K562 (cell line): ENCODE data around the gene TOPORS. TPM values are rescaled to one million over a fixed set of nuclear protein-coding genes. Genes with fewer than 3 reads are reported as not detected.

Source experiments
- CHCHD3 ChIP-seq: fragments of 250-450 bp; sonication (Bioruptor Pico); IDR thresholded peaks from 2 replicates; pipeline ENCODE4 v2.1.2; 2022; ENCODE audit warnings: mild to moderate bottlenecking
- CREM ChIP-seq: IDR thresholded peaks from 2 replicates; pipeline ENCODE4 v1.6.1; 2014; ENCODE audit warnings: antibody characterized with exemption, low read depth
- FOXJ3 ChIP-seq: sonication (generic); formaldehyde crosslinking; IDR thresholded peaks from 2 replicates; pipeline ENCODE4 v1.4.0; 2020; ENCODE audit warnings: mild to moderate bottlenecking, missing genetic modification reagents
- FOXO4 ChIP-seq: fragments of 450-650 bp; formaldehyde crosslinking; IDR thresholded peaks from 2 replicates; pipeline ENCODE4 v1.4.0; 2020; ENCODE audit warnings: mild to moderate bottlenecking, moderate library complexity
- MEIS2 ChIP-seq: fragments of 450-650 bp; IDR thresholded peaks from 2 replicates; pipeline ENCODE4 v1.6.1; 2014; ENCODE audit warnings: mild to moderate bottlenecking; ENCODE audit not compliant: partially characterized antibody
- MTF1 ChIP-seq: fragments of 250-450 bp; sonication (Bioruptor Pico); IDR thresholded peaks from 2 replicates; pipeline ENCODE4 v1.9.0; 2021; ENCODE audit warnings: moderate library complexity, mild to moderate bottlenecking, inconsistent platforms, borderline replicate concordance
- NFRKB ChIP-seq: fragments of 450-650 bp; IDR thresholded peaks from 2 replicates; pipeline ENCODE4 v1.6.1; 2016; ENCODE audit warnings: low read depth
- PHF21A ChIP-seq: fragments of 450-650 bp; IDR thresholded peaks from 2 replicates; pipeline ENCODE4 v1.6.1; 2017; ENCODE audit warnings: low read depth, borderline replicate concordance
- SAFB ChIP-seq: fragments of 200-400 bp; formaldehyde crosslinking; IDR thresholded peaks from 2 replicates; pipeline ENCODE4 v1.6.1; 2017; ENCODE audit warnings: low read depth, low read length, borderline replicate concordance
- TCF7 ChIP-seq: sonication (generic); IDR thresholded peaks from 2 replicates; pipeline ENCODE4 v1.6.1; 2016; ENCODE audit warnings: antibody characterized with exemption, borderline replicate concordance
- ZNF316 ChIP-seq: fragments of 450-650 bp; IDR thresholded peaks from 2 replicates; pipeline ENCODE4 v1.6.1; 2016
- ZNF384 ChIP-seq: IDR thresholded peaks from 2 replicates; pipeline ENCODE4 v1.6.1; 2012; ENCODE audit warnings: low read depth, low read length, improper control_type of control experiment
- ZNF431 ChIP-seq: sonication (generic); formaldehyde crosslinking; IDR thresholded peaks from 2 replicates; pipeline ENCODE4 v1.8.0; 2022; ENCODE audit warnings: mild to moderate bottlenecking, missing genetic modification reagents
- polyA plus RNA-seq, 8 experiments: library from polyadenylated mRNA; depleted of rRNA in 4 of 8; stranded (reverse) in 5 of 8; unstranded in 3 of 8; fragments of >200 nt; fragmentation: Nextera tagmentation in 2 of 8; fragmentation: Illumina TruSeq in 1 of 8; extraction: Ambion mirVana in 2 of 8; extraction: Trizol in 1 of 8; gene quantifications; 2 replicates each; pipeline versions ENCODE4 v1.2.1 to v1.2.3, GENCODE V29; 2011 to 2014; ENCODE audit warnings: inconsistent platforms in 1 of 8, missing spikeins in 1 of 8
- total RNA-seq, 7 experiments: library from RNA; depleted of rRNA in 6 of 7; stranded (reverse); fragments of >200 nt in 6 of 7; fragmentation: Illumina TruSeq in 2 of 7; extraction: Trizol in 2 of 7; gene quantifications; 2 replicates each; pipeline versions ENCODE4 v1.2.1 to v1.2.3, GENCODE V29; 2011 to 2021; ENCODE audit warnings: low replicate concordance in 1 of 7
- TF ChIP-seq, protein P1 (sequence below), 2 experiments: fragments of 450-650 bp in 1 of 2; sonication (generic) in 1 of 2; formaldehyde crosslinking in 1 of 2; IDR thresholded peaks; 2 replicates each; pipeline versions ENCODE4 v1.7.1 to v1.9.0; 2016 to 2022; ENCODE audit warnings: inconsistent platforms in 1 of 2, mild to moderate bottlenecking in 1 of 2, missing genetic modification reagents in 1 of 2
- TF ChIP-seq, protein P2 (sequence below): fragments of 450-650 bp; IDR thresholded peaks from 2 replicates; pipeline ENCODE4 v1.6.1; 2018; ENCODE audit warnings: mild to moderate bottlenecking, low read depth; ENCODE audit not compliant: partially characterized antibody
- TF ChIP-seq, protein P3 (sequence below): fragments of 250-450 bp; sonication (Bioruptor Pico); IDR thresholded peaks from 2 replicates; pipeline ENCODE4 v1.6.1; 2021; ENCODE audit warnings: mild to moderate bottlenecking

The TOPORS gene
- total and polyA plus RNA-seq, 9 of the 15 experiments (the other 6 are each of a cell fraction or from before 2014, with no cell fraction given): 4.3 to 19.6 (median 9.9) TPM

DNA sequence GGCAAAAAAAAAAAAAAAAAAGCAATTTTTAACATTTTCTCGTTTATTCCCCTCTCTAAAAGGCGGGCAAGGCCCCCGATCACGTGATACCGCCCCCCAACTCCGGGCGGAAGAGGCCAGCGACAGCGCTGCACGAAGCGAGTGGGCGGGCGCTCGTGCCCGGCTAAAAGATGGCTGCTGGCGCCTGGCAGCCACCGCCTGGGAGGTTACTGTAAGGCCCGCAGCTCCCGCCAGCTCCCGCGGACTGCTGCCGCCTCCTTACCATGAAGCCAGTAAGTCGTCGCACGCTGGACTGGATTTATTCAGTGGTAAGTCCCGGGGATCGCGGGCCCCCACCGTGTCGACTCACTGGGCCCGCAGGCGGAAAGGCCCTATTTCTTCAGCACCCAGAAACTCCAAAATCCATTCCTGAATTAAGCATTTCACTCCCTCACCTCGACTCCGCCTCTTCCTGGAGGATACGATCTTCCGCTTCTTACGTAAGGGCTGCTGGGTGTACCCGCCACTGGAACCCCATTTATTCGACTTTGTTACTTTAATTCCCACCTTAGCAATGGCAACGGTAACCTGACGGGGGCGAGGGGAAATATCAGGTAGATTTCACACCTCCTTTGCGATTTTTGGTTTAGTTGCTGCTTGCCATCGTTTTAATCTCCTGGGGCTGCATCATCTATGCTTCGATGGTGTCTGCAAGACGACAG is at the start of gene TOPORS, which contains the start of gene SMIM27 (continued):
- TF ChIP-seq, protein P1, sequence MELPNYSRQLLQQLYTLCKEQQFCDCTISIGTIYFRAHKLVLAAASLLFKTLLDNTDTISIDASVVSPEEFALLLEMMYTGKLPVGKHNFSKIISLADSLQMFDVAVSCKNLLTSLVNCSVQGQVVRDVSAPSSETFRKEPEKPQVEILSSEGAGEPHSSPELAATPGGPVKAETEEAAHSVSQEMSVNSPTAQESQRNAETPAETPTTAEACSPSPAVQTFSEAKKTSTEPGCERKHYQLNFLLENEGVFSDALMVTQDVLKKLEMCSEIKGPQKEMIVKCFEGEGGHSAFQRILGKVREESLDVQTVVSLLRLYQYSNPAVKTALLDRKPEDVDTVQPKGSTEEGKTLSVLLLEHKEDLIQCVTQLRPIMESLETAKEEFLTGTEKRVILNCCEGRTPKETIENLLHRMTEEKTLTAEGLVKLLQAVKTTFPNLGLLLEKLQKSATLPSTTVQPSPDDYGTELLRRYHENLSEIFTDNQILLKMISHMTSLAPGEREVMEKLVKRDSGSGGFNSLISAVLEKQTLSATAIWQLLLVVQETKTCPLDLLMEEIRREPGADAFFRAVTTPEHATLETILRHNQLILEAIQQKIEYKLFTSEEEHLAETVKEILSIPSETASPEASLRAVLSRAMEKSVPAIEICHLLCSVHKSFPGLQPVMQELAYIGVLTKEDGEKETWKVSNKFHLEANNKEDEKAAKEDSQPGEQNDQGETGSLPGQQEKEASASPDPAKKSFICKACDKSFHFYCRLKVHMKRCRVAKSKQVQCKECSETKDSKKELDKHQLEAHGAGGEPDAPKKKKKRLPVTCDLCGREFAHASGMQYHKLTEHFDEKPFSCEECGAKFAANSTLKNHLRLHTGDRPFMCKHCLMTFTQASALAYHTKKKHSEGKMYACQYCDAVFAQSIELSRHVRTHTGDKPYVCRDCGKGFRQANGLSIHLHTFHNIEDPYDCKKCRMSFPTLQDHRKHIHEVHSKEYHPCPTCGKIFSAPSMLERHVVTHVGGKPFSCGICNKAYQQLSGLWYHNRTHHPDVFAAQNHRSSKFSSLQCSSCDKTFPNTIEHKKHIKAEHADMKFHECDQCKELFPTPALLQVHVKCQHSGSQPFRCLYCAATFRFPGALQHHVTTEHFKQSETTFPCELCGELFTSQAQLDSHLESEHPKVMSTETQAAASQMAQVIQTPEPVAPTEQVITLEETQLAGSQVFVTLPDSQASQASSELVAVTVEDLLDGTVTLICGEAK (IDR thresholded peaks at IDR 0.05): peak; percentile 72
- TF ChIP-seq, protein P1 (CRISPR knock-in tag; IDR thresholded peaks at IDR 0.05): no peak
- no peak for TF ChIP-seq MTF1
- TF ChIP-seq, protein P2, sequence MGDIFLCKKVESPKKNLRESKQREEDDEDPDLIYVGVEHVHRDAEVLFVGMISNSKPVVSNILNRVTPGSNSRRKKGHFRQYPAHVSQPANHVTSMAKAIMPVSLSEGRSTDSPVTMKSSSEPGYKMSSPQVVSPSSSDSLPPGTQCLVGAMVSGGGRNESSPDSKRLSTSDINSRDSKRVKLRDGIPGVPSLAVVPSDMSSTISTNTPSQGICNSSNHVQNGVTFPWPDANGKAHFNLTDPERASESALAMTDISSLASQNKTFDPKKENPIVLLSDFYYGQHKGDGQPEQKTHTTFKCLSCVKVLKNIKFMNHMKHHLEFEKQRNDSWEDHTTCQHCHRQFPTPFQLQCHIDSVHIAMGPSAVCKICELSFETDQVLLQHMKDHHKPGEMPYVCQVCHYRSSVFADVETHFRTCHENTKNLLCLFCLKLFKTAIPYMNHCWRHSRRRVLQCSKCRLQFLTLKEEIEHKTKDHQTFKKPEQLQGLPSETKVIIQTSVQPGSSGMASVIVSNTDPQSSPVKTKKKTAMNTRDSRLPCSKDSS: no peak
- TF ChIP-seq ZNF316: 0 out of 2 replicates have a peak, but pooled peaks have one; percentile 15
- TF ChIP-seq ZNF384: no peak
- TF ChIP-seq FOXO4: no peak
- no peak for TF ChIP-seq FOXJ3 (CRISPR knock-in tag)
- no peak for TF ChIP-seq ZNF431 (CRISPR knock-in tag)
- peak; percentile 32; the same call in 1 of the 2 replicates for TF ChIP-seq CREM
- TF ChIP-seq PHF21A: no peak
- TF ChIP-seq, protein P3, sequence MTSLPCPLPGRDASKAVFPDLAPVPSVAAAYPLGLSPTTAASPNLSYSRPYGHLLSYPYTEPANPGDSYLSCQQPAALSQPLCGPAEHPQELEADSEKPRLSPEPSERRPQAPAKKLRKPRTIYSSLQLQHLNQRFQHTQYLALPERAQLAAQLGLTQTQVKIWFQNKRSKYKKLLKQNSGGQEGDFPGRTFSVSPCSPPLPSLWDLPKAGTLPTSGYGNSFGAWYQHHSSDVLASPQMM (CRISPR knock-in tag): no peak
- no peak for TF ChIP-seq SAFB
- TF ChIP-seq TCF7: no peak
- no peak for TF ChIP-seq MEIS2
- TF ChIP-seq NFRKB: peak; percentile 98
- no peak for TF ChIP-seq CHCHD3
